Chondrocyte (in vitro differentiated cells): Measurements from ENCODE around the gene PHKG1. TPM values are rescaled to one million over a fixed set of nuclear protein-coding genes. Genes with fewer than 3 reads are reported as not detected.
A peak's percentile ranks its signal among the peaks of the same experiment; 100 is the strongest.
"Not testable (repeated sequence)": the region's sequence is repeated elsewhere in the genome, so short reads cannot be mapped to it uniquely, and the experiment has no call there.

Experiments used
- DNase-seq: peaks from one replicate; pipeline ENCODE4 v3.0.0; 2021; ENCODE audit warnings: mixed read lengths, low spot score
- H3K27ac Mint-ChIP-seq: one replicate; pipeline ENCODE4 v1.8.0; 2021; ENCODE audit warnings: mild to moderate bottlenecking, moderate library complexity, mixed read lengths; ENCODE audit not compliant: unreplicated experiment
- H3K27me3 Mint-ChIP-seq: 2 replicates; pipeline ENCODE4 v1.8.0; 2021; ENCODE audit warnings: low read depth, mixed read lengths
- H3K36me3 Mint-ChIP-seq: 2 replicates; pipeline ENCODE4 v1.8.0; 2021; ENCODE audit warnings: low read depth, mixed read lengths
- H3K4me1 Mint-ChIP-seq: 2 replicates; pipeline ENCODE4 v1.8.0; 2021; ENCODE audit warnings: low read depth, mild to moderate bottlenecking, mixed read lengths
- H3K4me3 Mint-ChIP-seq: one replicate; pipeline ENCODE4 v1.8.0; 2021; ENCODE audit warnings: mild to moderate bottlenecking, moderate library complexity, mixed read lengths; ENCODE audit not compliant: unreplicated experiment
- H3K9me3 Mint-ChIP-seq: 2 replicates; pipeline ENCODE4 v1.8.0; 2021; ENCODE audit warnings: low read depth, mixed read lengths
- CTCF ChIP-seq: fragments of 200-600 bp; sonication (generic); IDR thresholded peaks from 2 replicates; pipeline ENCODE4 v1.5.0; 2021; ENCODE audit warnings: antibody characterized with exemption, mild to moderate bottlenecking, moderate library complexity
- long read RNA-seq: library from polyadenylated mRNA; stranded (forward); transcript quantifications from one replicate; pipeline ENCODE4 v2.0.0, GENCODE V29; 2021
- total RNA-seq: library from RNA; stranded (reverse); gene quantifications from 3 replicates; pipeline ENCODE4 v1.2.1, GENCODE V29; 2021

The PHKG1 gene
- total RNA-seq: 0.15 to 0.62 TPM (median 0.24 TPM) in 3 replicates
- long read RNA-seq, partial matches to known transcripts: 0 of 1 reads
- long read RNA-seq, other reads (novel, unspliced or antisense): 1 of 1 reads

DNA sequence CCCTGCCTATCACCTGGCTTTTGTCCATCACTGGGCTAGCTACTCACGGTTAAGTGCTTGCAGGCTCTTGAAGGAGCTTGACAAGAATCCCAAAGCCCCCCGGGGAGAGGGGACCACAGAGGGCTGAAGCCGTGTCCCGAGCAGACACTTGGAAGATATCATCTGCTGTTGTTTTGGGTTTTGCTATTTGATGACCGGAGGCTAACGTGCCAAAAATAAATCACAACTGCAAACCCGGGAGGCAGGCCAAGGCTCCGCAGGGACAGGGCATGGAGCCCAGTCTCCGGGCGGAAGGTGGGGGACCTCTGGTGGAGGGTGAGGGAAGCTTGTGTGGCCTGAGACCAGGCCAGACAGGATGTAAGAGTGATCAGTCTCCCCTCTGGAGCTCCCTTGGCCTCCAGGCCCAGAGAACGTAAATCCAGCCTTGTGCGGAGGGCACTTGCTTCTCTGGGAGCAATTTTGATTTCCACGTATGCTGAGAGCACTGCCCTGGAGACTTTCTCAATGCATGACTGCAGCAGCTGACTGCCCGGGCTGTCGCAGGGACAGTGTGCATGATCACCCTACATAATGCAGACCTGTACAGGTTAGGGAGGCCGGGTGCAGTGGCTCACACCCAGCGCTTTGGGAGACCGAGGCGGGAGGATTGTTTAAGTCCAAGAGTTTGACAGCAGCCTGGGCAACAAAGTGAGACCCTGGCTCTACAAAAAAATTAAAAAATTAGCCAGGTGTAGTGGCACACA, at the start of gene PHKG1:
TSS of gene PHKG1 (minus strand) at position 164 of the 743 bp plus-strand sequence. CDS start 4,011 bp downstream, outside the sequence.
- Mint-ChIP-seq H3K9me3 (no peaks in the 10 kb centered on the region), H3K4me3 (no peak within 1 kb of the TSS), H3K4me1 (peaks cover 22% of the 10 kb centered on the region), H3K27me3 (no peaks in the 10 kb centered on the region), H3K27ac (peak within 1 kb of the TSS; percentile 57), H3K36me3 (peaks cover 3% of the 10 kb centered on the region)
- DNase-seq: no peak
- peak; percentile 77 for TF ChIP-seq CTCF

DNA sequence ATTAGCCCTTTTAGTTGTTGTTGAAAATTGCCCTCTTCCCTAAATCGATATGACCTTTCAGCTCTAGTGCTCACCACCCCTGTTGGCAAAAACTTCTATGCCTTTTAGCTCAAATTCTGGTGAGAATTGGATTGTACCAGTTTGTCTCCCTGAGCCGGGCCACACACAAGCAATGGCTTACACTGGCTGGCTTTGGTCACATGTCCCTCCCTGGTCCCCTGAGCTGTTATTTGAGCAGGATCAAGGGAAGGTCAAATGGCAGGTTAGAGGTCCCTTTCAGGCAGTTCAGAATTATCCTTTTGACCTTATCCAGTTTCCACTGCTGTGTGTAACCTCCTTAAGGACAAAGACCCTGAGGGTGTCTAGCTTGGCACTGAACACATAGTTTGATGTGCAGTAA, 38.3 kb upstream of the PHKG1 start:
- H3K27ac Mint-ChIP-seq, H3K9me3 Mint-ChIP-seq, DNase-seq, H3K4me1 Mint-ChIP-seq, H3K4me3 Mint-ChIP-seq, H3K36me3 Mint-ChIP-seq, H3K27me3 Mint-ChIP-seq: not testable (repeated sequence)

DNA sequence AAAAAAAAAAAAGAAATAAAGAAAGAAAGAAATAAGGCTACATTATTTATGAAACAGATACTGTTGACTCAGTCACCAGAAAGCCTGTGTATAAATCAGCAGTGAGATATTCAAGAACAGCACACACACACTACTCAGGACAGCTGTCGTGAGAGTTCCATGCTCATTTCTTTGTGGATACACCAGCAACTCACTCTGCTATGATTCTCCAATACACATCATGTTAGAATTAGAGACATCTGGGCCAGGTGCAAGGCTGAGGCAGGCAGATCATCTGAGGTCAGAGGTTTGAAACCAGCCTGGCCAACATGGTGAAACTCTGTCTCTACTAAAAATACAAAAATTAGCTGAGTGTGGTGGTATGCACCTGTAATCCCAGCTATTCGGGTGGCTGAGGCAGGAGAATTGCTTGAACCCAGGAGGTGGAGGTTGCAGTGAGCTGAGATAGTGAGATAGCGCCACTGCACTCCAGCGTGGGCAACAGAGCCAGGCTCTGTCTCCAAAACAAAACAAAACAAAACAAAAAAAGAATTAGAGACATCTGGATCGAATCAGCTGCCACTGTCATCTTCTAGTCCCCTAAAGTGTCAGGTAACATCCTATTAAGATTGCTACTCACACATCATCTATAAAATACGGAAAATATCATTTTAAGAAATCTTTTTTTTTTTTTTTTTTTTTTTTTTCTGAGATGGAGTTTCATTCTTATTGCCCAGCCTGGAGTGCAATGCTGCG, 34.7 kb upstream of the PHKG1 start:
- H3K4me1 Mint-ChIP-seq: no peaks in the 10 kb centered on the region
- no peak overlapping the region for H3K4me3 Mint-ChIP-seq
- no peak for TF ChIP-seq CTCF
- H3K9me3 Mint-ChIP-seq: no peaks in the 10 kb centered on the region
- peaks cover 2% of the 10 kb centered on the region for H3K27me3 Mint-ChIP-seq
- H3K36me3 Mint-ChIP-seq: no peaks in the 10 kb centered on the region
- DNase-seq: no peak
- no peak overlapping the region for H3K27ac Mint-ChIP-seq

DNA sequence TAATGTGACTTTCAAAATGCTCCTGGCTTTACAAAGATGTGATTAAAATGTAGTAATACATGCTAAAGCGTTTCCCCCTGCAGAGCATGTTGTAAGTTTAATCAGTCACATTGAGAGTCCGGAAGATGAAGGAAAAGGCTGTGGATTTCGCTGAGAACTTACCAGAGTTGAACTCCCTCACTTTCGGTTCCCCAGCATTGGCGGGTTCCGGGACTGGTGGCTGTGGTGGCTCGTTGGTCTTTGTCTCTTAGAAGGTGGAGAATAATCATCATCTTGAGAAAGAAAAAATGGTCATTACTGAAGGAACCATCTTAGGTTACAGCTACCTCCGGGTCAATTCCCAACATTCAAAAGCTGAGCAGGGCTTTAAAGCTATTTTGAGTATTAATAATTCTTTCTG, 33.1 kb upstream of the PHKG1 start:
- no peak overlapping the region for H3K27ac Mint-ChIP-seq
- DNase-seq: no peak
- H3K4me1 Mint-ChIP-seq: no peaks in the 10 kb centered on the region
- no peak overlapping the region for H3K4me3 Mint-ChIP-seq
- H3K27me3 Mint-ChIP-seq: peaks cover 2% of the 10 kb centered on the region
- no peak for TF ChIP-seq CTCF
- H3K9me3 Mint-ChIP-seq: no peaks in the 10 kb centered on the region
- H3K36me3 Mint-ChIP-seq: no peaks in the 10 kb centered on the region

GRCh38 chr7:56124981-56125380, 32.2 kb upstream of the PHKG1 start:
- Mint-ChIP-seq H3K4me3 (no peak overlapping the region), H3K36me3 (no peaks in the 10 kb centered on the region), H3K4me1 (no peaks in the 10 kb centered on the region), H3K27me3 (peaks cover 2% of the 10 kb centered on the region), H3K9me3 (no peaks in the 10 kb centered on the region), H3K27ac (no peak overlapping the region)
- no peak for TF ChIP-seq CTCF
- DNase-seq: no peak
